ENCODE data around the gene PKNOX2.
A peak's percentile ranks its signal among the peaks of the same experiment; 100 is the strongest.

Gene PKNOX2

GRCh38 chr11:125239585-125240560, 75.3 kb downstream of the PKNOX2 start:
- DNase-seq: no peak

GRCh38 chr11:125241104-125241503, 76.6 kb downstream of the PKNOX2 start:
- DNase-seq: no peak

- DNase-seq: no peak
Observed at GRCh38 chr11:125242141-125242775, 77.7 kb downstream of the PKNOX2 start.

GRCh38 chr11:125244166-125244565, 79.6 kb downstream of the PKNOX2 start:
- DNase-seq: no peak

GRCh38 chr11:125245299-125245698, 80.7 kb downstream of the PKNOX2 start:
- no peak for DNase-seq

GRCh38 chr11:125247431-125247830, 82.9 kb downstream of the PKNOX2 start:
- DNase-seq: no peak

- no peak for DNase-seq
Observed at GRCh38 chr11:125250318-125251213, 86.0 kb downstream of the PKNOX2 start.

GRCh38 chr11:125251214-125251545, 86.6 kb downstream of the PKNOX2 start:
- no peak for DNase-seq

- DNase-seq: no peak
Observed at GRCh38 chr11:125251956-125252355, 87.4 kb downstream of the PKNOX2 start.

GRCh38 chr11:125253289-125253688, 88.7 kb downstream of the PKNOX2 start:
- no peak for DNase-seq

GRCh38 chr11:125253795-125254525, 89.4 kb downstream of the PKNOX2 start:
- no peak for DNase-seq

- no peak for DNase-seq
Observed at GRCh38 chr11:125256541-125257189, 92.1 kb downstream of the PKNOX2 start.

GRCh38 chr11:125257190-125257579, 92.6 kb downstream of the PKNOX2 start:
- DNase-seq: no peak

GRCh38 chr11:125257751-125258150, 93.2 kb downstream of the PKNOX2 start:
- DNase-seq: no peak

GRCh38 chr11:125258291-125259032, 93.9 kb downstream of the PKNOX2 start:
- DNase-seq: peak; percentile 4

GRCh38 chr11:125261588-125261987, 97.0 kb downstream of the PKNOX2 start:
- DNase-seq: no peak

- DNase-seq: no peak
Observed at GRCh38 chr11:125262194-125262829, 97.8 kb downstream of the PKNOX2 start.

GRCh38 chr11:125262830-125263218, 98.3 kb downstream of the PKNOX2 start:
- DNase-seq: no peak

- no peak for DNase-seq
Observed at GRCh38 chr11:125263268-125263790, 98.8 kb downstream of the PKNOX2 start.
